ENCODE results near the gene PHLDB1.

Gene PHLDB1

DNA sequence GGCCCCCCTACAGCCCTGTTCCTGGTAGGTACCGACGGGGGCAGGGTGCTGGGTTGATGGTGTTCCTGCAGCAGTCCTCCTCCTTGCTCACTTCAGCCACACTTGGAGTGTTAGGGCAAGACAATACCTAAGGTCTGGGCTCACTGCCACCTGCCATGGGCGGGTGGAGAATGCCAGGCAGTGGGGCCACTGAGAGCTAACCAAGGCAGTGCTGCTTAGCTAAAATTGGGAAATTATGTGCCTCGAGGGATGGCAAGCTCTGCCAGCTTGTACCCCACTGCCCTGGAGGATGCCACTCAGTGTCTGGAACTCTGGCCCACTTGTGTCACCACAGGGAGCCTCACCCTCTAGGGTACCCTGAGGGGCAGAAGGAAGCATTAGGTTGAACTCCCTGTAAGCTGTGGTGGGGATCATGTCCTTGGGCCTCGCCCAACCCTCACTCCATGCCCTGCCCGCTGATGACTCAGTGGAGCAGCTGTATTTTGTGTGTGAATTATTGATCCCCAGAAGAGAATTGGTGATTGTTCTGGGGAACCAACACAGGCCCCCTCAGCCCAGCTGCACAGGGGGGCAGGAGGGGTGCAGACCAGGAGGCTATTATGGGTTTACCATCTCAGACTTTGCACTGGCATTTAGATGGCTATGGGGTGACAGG lies 17.7 kb downstream of the PHLDB1 start:
- TF ChIP-seq ZNF274 (IDR thresholded peaks at IDR 0.05; ENCODE audit: low read depth, low read length) = no peak
- no peak overlapping the region for H3K4me3 ChIP-seq (ENCODE audit: low read length)

- no peak overlapping the region for H3K4me3 ChIP-seq (ENCODE audit: low read length)
- no peak for TF ChIP-seq ZNF274 (IDR thresholded peaks at IDR 0.05; ENCODE audit: low read depth, low read length)
These were observed 18.6 kb downstream of the PHLDB1 start for GRCh38 chr11:118625976-118626375.

GRCh38 chr11:118627566-118627965 lies 20.2 kb downstream of the PHLDB1 start:
- H3K4me3 ChIP-seq (ENCODE audit: low read length) = no peak overlapping the region
- no peak for TF ChIP-seq ZNF274 (IDR thresholded peaks at IDR 0.05; ENCODE audit: low read depth, low read length)

- no peak for TF ChIP-seq ZNF274 (IDR thresholded peaks at IDR 0.05; ENCODE audit: low read depth, low read length)
- H3K4me3 ChIP-seq (ENCODE audit: low read length) = no peak overlapping the region
These were observed 20.6 kb downstream of the PHLDB1 start for GRCh38 chr11:118628031-118628430.

GRCh38 chr11:118628432-118628831 lies 21.0 kb downstream of the PHLDB1 start:
- no peak for TF ChIP-seq ZNF274 (IDR thresholded peaks at IDR 0.05; ENCODE audit: low read depth, low read length)
- H3K4me3 ChIP-seq (ENCODE audit: low read length) = no peak overlapping the region

GRCh38 chr11:118628861-118629549 lies 21.6 kb downstream of the PHLDB1 start:
- no peak for TF ChIP-seq ZNF274 (IDR thresholded peaks at IDR 0.05; ENCODE audit: low read depth, low read length)
- H3K4me3 ChIP-seq (ENCODE audit: low read length) = no peak overlapping the region

DNA sequence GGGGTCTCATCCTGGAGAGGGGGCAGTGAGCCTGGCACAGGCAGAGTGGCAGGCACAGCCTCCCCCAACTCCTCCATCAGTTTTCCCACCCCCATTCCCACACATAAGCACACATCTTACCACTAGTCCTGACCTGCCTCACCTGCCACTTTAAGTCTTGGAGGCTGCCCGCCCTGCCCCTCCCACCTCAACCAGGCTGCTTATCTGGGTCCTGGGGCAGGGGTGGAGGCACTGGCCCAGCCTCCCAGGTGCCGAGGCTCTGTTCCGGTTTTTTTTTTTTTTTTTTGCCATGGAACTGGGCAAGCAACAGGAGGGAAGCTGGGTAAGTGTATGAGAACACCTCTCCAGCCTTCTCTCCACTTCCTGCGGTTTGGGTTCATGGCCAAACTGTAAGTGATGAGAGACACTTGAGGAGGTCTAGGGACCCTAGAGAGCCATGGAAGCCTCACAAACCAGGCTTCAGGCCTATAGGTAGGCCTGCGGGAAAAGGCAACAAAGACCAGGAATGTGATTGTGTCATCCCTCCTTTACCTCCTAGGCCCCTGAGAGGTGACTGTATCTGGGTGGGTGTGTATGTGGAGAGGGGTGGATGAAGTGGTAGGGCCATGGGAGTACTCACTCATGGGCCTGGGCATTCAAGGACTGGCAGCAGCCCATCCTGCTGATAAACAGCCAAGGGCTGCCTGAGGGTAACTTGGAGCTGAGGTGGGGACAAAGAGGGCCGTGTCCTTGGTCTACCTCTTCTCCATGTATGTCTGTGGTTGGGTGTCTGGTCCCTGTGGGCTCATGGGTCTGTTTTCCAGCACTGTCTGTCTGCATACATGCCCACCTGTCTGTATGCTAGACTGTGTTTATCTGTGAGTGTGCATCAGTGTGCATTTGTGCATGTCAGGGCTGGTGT lies 22.6 kb downstream of the PHLDB1 start:
- H3K4me3 ChIP-seq (ENCODE audit: low read length) = no peak overlapping the region

GRCh38 chr11:118631142-118631909 lies 23.9 kb downstream of the PHLDB1 start:
- H3K4me3 ChIP-seq (ENCODE audit: low read length) = no peak overlapping the region
- TF ChIP-seq ZNF274 (IDR thresholded peaks at IDR 0.05; ENCODE audit: low read depth, low read length) = no peak

More for the DNA sequence above, 22.6 kb downstream of the PHLDB1 start:
- no peak for TF ChIP-seq ZNF274 (IDR thresholded peaks at IDR 0.05; ENCODE audit: low read depth, low read length)

- no peak overlapping the region for H3K4me3 ChIP-seq (ENCODE audit: low read length)
- TF ChIP-seq ZNF274 (IDR thresholded peaks at IDR 0.05; ENCODE audit: low read depth, low read length) = no peak
These were observed 25.3 kb downstream of the PHLDB1 start for GRCh38 chr11:118632577-118633318.

DNA sequence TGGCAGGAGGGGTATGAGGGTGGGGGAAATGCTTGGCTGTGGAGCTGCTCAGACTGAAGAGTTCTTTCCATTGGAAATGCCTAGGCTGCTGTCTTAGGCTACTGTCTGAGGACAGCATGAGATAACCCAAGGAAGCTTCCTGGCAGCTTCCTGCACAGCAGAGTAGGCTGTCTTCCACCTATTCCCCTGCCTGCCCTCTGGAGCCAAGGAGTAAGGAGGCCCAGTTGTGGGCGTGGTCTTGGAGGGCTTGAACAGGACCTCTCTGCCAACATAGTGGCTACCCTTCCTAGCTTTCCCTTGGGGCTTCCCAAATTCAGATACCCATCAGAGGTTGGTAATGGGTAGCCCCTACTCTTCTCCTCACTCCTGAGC lies 25.9 kb downstream of the PHLDB1 start:
- H3K4me3 ChIP-seq (ENCODE audit: low read length) = no peak overlapping the region
- TF ChIP-seq ZNF274 (IDR thresholded peaks at IDR 0.05; ENCODE audit: low read depth, low read length) = no peak

DNA sequence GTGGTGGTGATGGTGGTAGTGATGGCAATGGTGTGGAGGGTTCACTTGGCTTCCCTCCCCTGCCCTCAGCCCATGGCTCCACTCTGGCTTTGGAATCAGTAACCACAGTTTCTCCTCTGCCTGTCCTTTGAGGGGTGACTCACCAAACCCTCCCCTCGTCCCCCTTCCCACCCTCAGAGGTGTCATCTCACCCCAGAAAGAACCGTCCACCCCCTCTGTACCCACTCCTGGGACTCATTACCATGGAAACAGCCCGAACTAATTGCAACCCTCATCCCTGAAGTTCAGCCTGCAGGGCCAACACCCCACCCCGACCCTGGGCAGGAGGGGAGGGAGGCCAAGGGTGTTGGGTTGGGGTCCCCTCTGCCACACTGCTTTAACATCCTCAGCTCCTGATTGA lies 26.6 kb downstream of the PHLDB1 start:
- no peak for TF ChIP-seq ZNF274 (IDR thresholded peaks at IDR 0.05; ENCODE audit: low read depth, low read length)
- no peak overlapping the region for H3K4me3 ChIP-seq (ENCODE audit: low read length)

DNA sequence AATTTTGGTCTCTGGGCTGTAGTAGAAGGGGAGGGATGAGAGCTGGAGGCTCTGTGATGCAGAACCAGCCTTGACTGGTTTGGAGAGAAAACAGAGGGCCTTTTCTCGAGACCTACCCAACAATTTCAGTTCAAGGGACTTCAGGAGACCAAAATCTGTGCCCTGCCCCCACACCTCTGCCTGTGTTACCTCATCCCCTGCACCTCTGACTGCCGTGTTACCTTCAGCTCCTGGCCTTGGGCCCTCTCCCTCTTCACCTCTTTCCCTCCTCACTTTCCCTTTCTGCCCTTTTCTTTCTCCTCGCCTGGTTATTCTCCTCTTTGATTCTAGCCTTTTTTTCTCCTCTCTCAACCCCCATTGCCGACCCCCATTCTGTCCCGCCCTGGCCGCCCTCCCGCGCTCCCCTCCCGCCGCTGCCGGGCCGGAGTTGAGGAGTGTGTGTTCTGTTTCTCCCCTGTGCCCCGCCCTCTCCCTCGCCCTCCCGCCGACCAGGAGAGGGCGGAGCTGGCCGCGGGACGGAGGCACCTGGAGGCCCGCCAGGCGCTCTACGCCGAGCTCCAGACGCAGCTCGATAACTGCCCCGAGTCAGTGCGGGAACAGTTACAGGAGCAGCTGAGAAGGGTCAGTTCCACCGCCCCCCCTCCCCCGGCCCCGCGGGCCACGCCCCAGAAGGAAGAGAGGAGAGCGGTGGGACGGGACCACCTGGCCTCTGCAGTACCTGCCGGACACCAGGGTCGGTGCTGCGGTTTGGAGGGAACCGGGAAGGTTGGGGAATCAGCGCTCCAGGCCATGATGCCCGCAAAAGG lies 27.2 kb downstream of the PHLDB1 start:
- no peak overlapping the region for H3K4me3 ChIP-seq (ENCODE audit: low read length)
- no peak for TF ChIP-seq ZNF274 (IDR thresholded peaks at IDR 0.05; ENCODE audit: low read depth, low read length)

DNA sequence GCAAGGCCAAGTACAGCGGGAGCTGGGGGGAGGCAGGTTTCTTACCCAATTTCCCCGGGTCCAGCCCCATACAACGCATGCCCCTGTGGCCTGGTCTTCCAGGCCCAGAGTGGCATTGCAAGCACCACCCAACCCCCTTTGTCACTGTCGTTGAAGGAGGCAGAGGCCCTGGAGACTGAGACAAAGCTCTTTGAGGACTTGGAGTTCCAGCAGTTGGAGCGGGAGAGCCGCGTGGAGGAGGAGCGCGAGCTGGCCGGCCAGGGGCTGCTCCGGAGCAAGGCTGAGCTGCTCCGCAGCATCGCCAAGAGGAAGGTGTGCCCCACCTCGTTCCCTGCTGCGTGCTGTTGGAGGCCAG lies 27.8 kb downstream of the PHLDB1 start:
- no peak for TF ChIP-seq ZNF274 (IDR thresholded peaks at IDR 0.05; ENCODE audit: low read depth, low read length)

More for the DNA sequence above, 27.8 kb downstream of the PHLDB1 start:
- H3K4me3 ChIP-seq (ENCODE audit: low read length) = no peak overlapping the region
